ENCODE data around the gene AP4B1. TPM values are rescaled to one million over a fixed set of nuclear protein-coding genes. Genes with fewer than 3 reads are reported as not detected.

Gene AP4B1
- total and polyA plus RNA-seq, 9 of the 15 experiments (the other 6 are each of a cell fraction or from before 2014, with no cell fraction given), result 15.8 to 36.5 (median 24.6) TPM

DNA sequence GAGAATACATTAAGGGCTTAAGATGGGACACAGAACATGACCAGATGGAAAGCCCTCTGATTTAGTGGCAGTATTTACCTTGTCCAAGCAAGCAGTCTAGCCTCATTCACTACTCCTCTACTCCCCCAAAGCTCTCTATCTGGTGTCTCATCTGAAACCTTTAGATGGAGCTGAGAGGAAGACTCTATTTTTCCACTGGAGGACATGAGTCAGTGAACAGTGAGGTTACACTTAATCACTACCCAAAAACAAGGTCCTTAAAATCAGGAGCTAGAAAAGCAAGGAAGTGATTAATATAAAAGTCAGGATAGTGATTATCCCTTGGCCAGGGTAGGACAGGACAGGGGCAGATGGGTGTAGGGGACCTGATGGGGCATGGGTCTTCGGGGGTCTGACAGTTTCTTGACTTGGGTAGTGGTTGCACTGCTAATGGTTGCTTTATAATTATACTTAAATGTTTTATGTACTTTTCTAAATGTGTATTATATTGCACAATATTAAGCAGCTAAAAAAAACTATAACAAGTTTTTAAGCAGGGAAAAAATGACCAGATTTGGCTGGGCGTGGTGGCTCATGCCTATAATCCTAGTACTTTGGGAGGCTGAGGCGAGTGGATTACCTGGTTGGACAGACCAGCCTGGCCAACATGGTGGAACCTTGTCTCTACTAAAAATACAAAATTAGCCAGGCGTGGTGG is 36.1 kb downstream of the AP4B1 start (continued):
- TF ChIP-seq, protein P1, sequence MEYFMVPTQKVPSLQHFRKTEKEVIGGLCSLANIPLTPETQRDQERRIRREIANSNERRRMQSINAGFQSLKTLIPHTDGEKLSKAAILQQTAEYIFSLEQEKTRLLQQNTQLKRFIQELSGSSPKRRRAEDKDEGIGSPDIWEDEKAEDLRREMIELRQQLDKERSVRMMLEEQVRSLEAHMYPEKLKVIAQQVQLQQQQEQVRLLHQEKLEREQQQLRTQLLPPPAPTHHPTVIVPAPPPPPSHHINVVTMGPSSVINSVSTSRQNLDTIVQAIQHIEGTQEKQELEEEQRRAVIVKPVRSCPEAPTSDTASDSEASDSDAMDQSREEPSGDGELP (CRISPR knock-in tag; IDR thresholded peaks at IDR 0.05; ENCODE audit: borderline replicate concordance), result no peak
- TF ChIP-seq, protein P2, sequence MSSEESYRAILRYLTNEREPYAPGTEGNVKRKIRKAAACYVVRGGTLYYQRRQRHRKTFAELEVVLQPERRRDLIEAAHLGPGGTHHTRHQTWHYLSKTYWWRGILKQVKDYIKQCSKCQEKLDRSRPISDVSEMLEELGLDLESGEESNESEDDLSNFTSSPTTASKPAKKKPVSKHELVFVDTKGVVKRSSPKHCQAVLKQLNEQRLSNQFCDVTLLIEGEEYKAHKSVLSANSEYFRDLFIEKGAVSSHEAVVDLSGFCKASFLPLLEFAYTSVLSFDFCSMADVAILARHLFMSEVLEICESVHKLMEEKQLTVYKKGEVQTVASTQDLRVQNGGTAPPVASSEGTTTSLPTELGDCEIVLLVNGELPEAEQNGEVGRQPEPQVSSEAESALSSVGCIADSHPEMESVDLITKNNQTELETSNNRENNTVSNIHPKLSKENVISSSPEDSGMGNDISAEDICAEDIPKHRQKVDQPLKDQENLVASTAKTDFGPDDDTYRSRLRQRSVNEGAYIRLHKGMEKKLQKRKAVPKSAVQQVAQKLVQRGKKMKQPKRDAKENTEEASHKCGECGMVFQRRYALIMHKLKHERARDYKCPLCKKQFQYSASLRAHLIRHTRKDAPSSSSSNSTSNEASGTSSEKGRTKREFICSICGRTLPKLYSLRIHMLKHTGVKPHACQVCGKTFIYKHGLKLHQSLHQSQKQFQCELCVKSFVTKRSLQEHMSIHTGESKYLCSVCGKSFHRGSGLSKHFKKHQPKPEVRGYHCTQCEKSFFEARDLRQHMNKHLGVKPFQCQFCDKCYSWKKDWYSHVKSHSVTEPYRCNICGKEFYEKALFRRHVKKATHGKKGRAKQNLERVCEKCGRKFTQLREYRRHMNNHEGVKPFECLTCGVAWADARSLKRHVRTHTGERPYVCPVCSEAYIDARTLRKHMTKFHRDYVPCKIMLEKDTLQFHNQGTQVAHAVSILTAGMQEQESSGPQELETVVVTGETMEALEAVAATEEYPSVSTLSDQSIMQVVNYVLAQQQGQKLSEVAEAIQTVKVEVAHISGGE (CRISPR knock-in tag; IDR thresholded peaks at IDR 0.05), result 0 out of 6 replicates have a peak, but pooled peaks of 1 of the 3 experiments have one; percentile 17

DNA sequence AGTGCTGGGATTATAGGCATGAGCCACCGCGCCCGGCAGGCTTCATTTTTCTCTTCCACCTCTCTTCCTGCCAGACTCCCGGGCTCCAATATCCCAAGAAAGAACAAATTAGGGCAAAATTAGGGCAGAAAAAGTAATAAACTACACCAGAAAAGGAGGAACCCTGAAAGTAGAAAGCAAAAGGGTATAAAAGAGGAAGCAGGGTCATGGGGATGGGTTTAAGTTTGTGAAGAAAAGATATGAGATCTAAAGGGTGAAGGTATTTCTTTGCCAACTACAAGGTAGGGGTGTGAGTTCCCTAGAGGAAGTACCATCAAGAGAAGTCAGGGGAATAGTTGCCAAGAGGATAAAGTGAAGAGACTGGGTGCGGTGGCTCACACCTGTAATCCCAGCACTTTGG is 43.0 kb downstream of the AP4B1 start:
- in situ Hi-C loops (cut with MboI), result no loop called here
- Histone ChIP-seq H2AFZ (ENCODE audit: low read depth, low read length) (no peak overlapping the region), H3K79me2 (ENCODE audit: control insufficient read depth, insufficient read depth, low read length) (no peaks in the 10 kb centered on the region), H3K4me1 (replicated peaks in 1 of 2; ENCODE audit: control insufficient read depth in 2 of 2, insufficient read depth in 2 of 2, low read length in 2 of 2) (peaks cover 4 to 13% of the 10 kb centered on the region in 2 experiments; a peak in 3 of 5 replicates), H3K36me3 (ENCODE audit: control insufficient read depth, insufficient read depth, low read length) (no peaks in the 10 kb centered on the region), H3K27ac (ENCODE audit: extremely low read depth, low read depth, low read length) (no peak overlapping the region), H3K4me2 (ENCODE audit: insufficient read depth, low read length) (no peak overlapping the region), H3K27me3 (ENCODE audit: control insufficient read depth in 2 of 2, insufficient read depth in 2 of 2, low read length in 2 of 2) (no peaks in the 10 kb centered on the region), H3K9me3 (replicated peaks; ENCODE audit: control insufficient read depth, insufficient read depth, low read depth, low read length) (no peaks in the 10 kb centered on the region), H4K20me1 (replicated peaks; ENCODE audit: control insufficient read depth, insufficient read depth, low read length) (no peaks in the 10 kb centered on the region), H3K9ac (ENCODE audit: insufficient read depth in 1 of 2, low read depth in 2 of 2, low read length in 2 of 2) (no peak overlapping the region), H3K9me1 (ENCODE audit: control insufficient read depth, insufficient read depth, low read length) (no peaks in the 10 kb centered on the region), H3K4me3 (no peak overlapping the region)
- FAIRE-seq, result no peak
- 64% methylated on average over 5 of the region's 5 CpGs for WGBS (ENCODE audit: insufficient coverage, low coverage, missing lambda C conversion rate)
- BruUV-seq (replicated peaks), result no TSS peak
- no peak for ATAC-seq
- intact Hi-C loops (cut with micrococcal nuclease), result no loop called here
- TF ChIP-seq ZFP1 (CRISPR knock-in tag; IDR thresholded peaks at IDR 0.05) (peak; percentile 61; the same call in 1 of the 2 replicates), ZBTB7A (IDR thresholded peaks at IDR 0.05; ENCODE audit: borderline replicate concordance, control insufficient read depth, low read depth, low read length) (no peak), SPI1 (IDR thresholded peaks at IDR 0.05; ENCODE audit: borderline replicate concordance, low read depth, low read length) (peak; percentile 44; the same call in 1 of the 2 replicates)
- no peak for DNase-seq (ENCODE audit: extremely low read depth in 1 of 4, low spot score in 3 of 4)
- ChIA-PET CTCF (ENCODE audit: low intra/inter-chr PET ratio) (no interaction called here), POLR2A (interaction anchor here (0.6 to 1.6 kb wide), 3 partner anchors 14 to 49 kb away, joined by 3 to 4 read pairs (median 3); partner anchors contain the start of gene RSBN1)

Measured in K562 (cell line).